ENCODE data around the gene MS4A4E. TPM values are rescaled to one million over a fixed set of nuclear protein-coding genes. Genes with fewer than 3 reads are reported as not detected.

The MS4A4E gene
- total RNA-seq, 6 donors from 2014 or later: 0.89 to 27.2 (median 3.2) TPM

GRCh38 chr11:60281485-60281884 lies 38.5 kb upstream of the MS4A4E start:
- no peak for DNase-seq
- H3K9me3 ChIP-seq: no peaks in the 10 kb centered on the region
- ATAC-seq (ENCODE audit: low FRiP score in 2 of 2): peak in 1 of 2 donors; percentile 70
- H3K27me3 ChIP-seq: no peaks in the 10 kb centered on the region
- no peaks in the 10 kb centered on the region for H3K4me1 ChIP-seq
- peak overlapping the region in 2 of 4 donors; percentile 31 to 34 for H3K4me3 ChIP-seq
- 30 to 60% methylated on average over 2 of the region's 2 CpGs for WGBS, 2 donors
- peak overlapping the region in 3 of 4 donors; percentile 50 to 83 (median 70) for H3K27ac ChIP-seq
- H3K36me3 ChIP-seq: no peaks in the 10 kb centered on the region
- TF ChIP-seq EP300 (IDR thresholded peaks at IDR 0.05): no peak
- TF ChIP-seq CTCF (IDR thresholded peaks at IDR 0.05): no peak
- TF ChIP-seq POLR2AphosphoS5 (IDR thresholded peaks at IDR 0.05): no peak
- TF ChIP-seq POLR2A (IDR thresholded peaks at IDR 0.05): peak in 1 of 4 donors; percentile 59

- no peaks in the 10 kb centered on the region for H3K9me3 ChIP-seq
- peak within 1 kb of the TSS in 3 of 4 donors; percentile 50 to 83 (median 70) for H3K27ac ChIP-seq
- DNase-seq (peak in 1 of 2 donors; percentile 35), ATAC-seq (ENCODE audit: low FRiP score in 2 of 2) (peak; percentile 69 to 83)
- 63 to 67% methylated on average over 3 of the region's 3 CpGs for WGBS, 2 donors
- H3K27me3 ChIP-seq: no peaks in the 10 kb centered on the region
- H3K36me3 ChIP-seq: no peaks in the 10 kb centered on the region
- no peaks in the 10 kb centered on the region for H3K4me1 ChIP-seq
- H3K4me3 ChIP-seq: peak within 1 kb of the TSS in 2 of 4 donors; percentile 31 to 34
- TF ChIP-seq CTCF (IDR thresholded peaks at IDR 0.05): no peak
- TF ChIP-seq POLR2A (IDR thresholded peaks at IDR 0.05): peak in 1 of 4 donors; percentile 77
- TF ChIP-seq POLR2AphosphoS5 (IDR thresholded peaks at IDR 0.05): no peak
Observed at GRCh38 chr11:60280412-60280811, 37.5 kb upstream of the MS4A4E start, which contains the start of gene MS4A4A. Gene MS4A4A, plus strand, starts transcription at chr11:60280666. Its CDS starts 10 bp downstream, at chr11:60280676.

- Histone ChIP-seq H3K36me3 (no peaks in the 10 kb centered on the region), H3K27me3 (no peaks in the 10 kb centered on the region), H3K4me3 (no peak overlapping the region), H3K9me3 (peaks cover 0 to 8% (median 5%) of the 10 kb centered on the region in 4 donors), H3K4me1 (no peaks in the 10 kb centered on the region), H3K27ac (no peak overlapping the region)
- no peak for DNase-seq
- ATAC-seq (ENCODE audit: low FRiP score in 2 of 2): peak in 1 of 2 donors; percentile 51
- TF ChIP-seq POLR2AphosphoS5 (IDR thresholded peaks at IDR 0.05) (no peak), CTCF (IDR thresholded peaks at IDR 0.05) (no peak), EP300 (IDR thresholded peaks at IDR 0.05) (no peak), POLR2A (IDR thresholded peaks at IDR 0.05) (no peak)
Observed at GRCh38 chr11:60274416-60274815, 31.5 kb upstream of the MS4A4E start.

GRCh38 chr11:60265373-60266214 lies 22.7 kb upstream of the MS4A4E start:
- H3K4me3 ChIP-seq: no peak overlapping the region
- H3K4me1 ChIP-seq: no peaks in the 10 kb centered on the region
- H3K36me3 ChIP-seq: no peaks in the 10 kb centered on the region
- no peaks in the 10 kb centered on the region for H3K27me3 ChIP-seq
- no peak overlapping the region for H3K27ac ChIP-seq
- peak in 1 of 2 donors; percentile 72 for ATAC-seq (ENCODE audit: low FRiP score in 2 of 2)
- H3K9me3 ChIP-seq: peaks cover 0 to 7% (median 5%) of the 10 kb centered on the region in 4 donors
- WGBS, 2 donors: 25 to 26% methylated on average over 4 of the region's 4 CpGs
- peak; percentile 55 to 76 (median 68) for TF ChIP-seq CTCF (IDR thresholded peaks at IDR 0.05)
- no peak for TF ChIP-seq POLR2A (IDR thresholded peaks at IDR 0.05)
- DNase-seq: no peak

Measured in upper lobe of left lung (tissue), 6 donors.